SK-N-SH treated with all-trans-retinoic acid at 6 μM for 48 hours (cell line): ENCODE results near the gene CHAC1.

ENCODE experiments used
- ATAC-seq: fragments of 200-7000 bp; cut with Tn5 transposase; 3 replicates; pipeline ENCODE4 v1.9.1; 2020; ENCODE audit warnings: mild to moderate bottlenecking, moderate library complexity
- BACH2 ChIP-seq: fragments of 250-450 bp; sonication (Bioruptor Pico); IDR thresholded peaks from 2 replicates; pipeline ENCODE4 v1.9.0; 2021; ENCODE audit warnings: mild to moderate bottlenecking, borderline replicate concordance
- CREB5 ChIP-seq: fragments of 250-450 bp; sonication (Bioruptor Pico); IDR thresholded peaks from 2 replicates; pipeline ENCODE4 v1.5.1; 2020; ENCODE audit warnings: low read depth, mild to moderate bottlenecking, moderate library complexity
- CSDC2 ChIP-seq: fragments of 250-450 bp; sonication (Bioruptor Pico); IDR thresholded peaks from 2 replicates; pipeline ENCODE4 v1.5.0; 2020; ENCODE audit warnings: mild to moderate bottlenecking, moderate library complexity
- CSRNP3 ChIP-seq: fragments of 250-450 bp; sonication (Bioruptor Pico); IDR thresholded peaks from 2 replicates; pipeline ENCODE4 v1.5.1; 2021; ENCODE audit warnings: mild to moderate bottlenecking, moderate library complexity
- ESRRG ChIP-seq: fragments of 250-450 bp; sonication (Bioruptor Pico); IDR thresholded peaks from 2 replicates; pipeline ENCODE4 v1.6.1; 2021; ENCODE audit warnings: mild to moderate bottlenecking
- GLIS3 ChIP-seq: fragments of 250-450 bp; sonication (Bioruptor Pico); IDR thresholded peaks from 2 replicates; pipeline ENCODE4 v1.5.0; 2020; ENCODE audit warnings: mild to moderate bottlenecking, moderate library complexity
- ISL1 ChIP-seq: fragments of 250-450 bp; sonication (Bioruptor Pico); IDR thresholded peaks from 2 replicates; pipeline ENCODE4 v2.1.2; 2022; ENCODE audit warnings: mild to moderate bottlenecking, moderate library complexity
- OSR1 ChIP-seq: fragments of 250-450 bp; sonication (Bioruptor Pico); IDR thresholded peaks from 2 replicates; pipeline ENCODE4 v1.8.0; 2022; ENCODE audit warnings: moderate library complexity, mild to moderate bottlenecking, inconsistent platforms
- PATZ1 ChIP-seq: fragments of 250-450 bp; sonication (Bioruptor Pico); IDR thresholded peaks from 2 replicates; pipeline ENCODE4 v1.8.0; 2020; ENCODE audit warnings: mild to moderate bottlenecking, moderate library complexity, borderline replicate concordance
- PPARA ChIP-seq: fragments of 250-450 bp; sonication (Bioruptor Pico); IDR thresholded peaks from 2 replicates; pipeline ENCODE4 v1.5.0; 2020; ENCODE audit warnings: mild to moderate bottlenecking, borderline replicate concordance
- RARB ChIP-seq: fragments of 250-450 bp; sonication (Bioruptor Pico); IDR thresholded peaks from 2 replicates; pipeline ENCODE4 v1.8.0; 2021; ENCODE audit warnings: mild to moderate bottlenecking, moderate library complexity
- SNAI2 ChIP-seq: fragments of 250-450 bp; sonication (Bioruptor Pico); IDR thresholded peaks from 2 replicates; pipeline ENCODE4 v1.5.0; 2020; ENCODE audit warnings: mild to moderate bottlenecking, moderate library complexity
- TCF4 ChIP-seq: fragments of 250-450 bp; sonication (Bioruptor Pico); IDR thresholded peaks from 2 replicates; pipeline ENCODE4 v1.8.0; 2021; ENCODE audit warnings: mild to moderate bottlenecking, moderate library complexity, borderline replicate concordance
- TOX ChIP-seq: fragments of 250-450 bp; sonication (Bioruptor Pico); IDR thresholded peaks from 2 replicates; pipeline ENCODE4 v1.8.0; 2021; ENCODE audit warnings: mild to moderate bottlenecking, moderate library complexity, borderline replicate concordance
- TSHZ2 ChIP-seq: fragments of 250-450 bp; sonication (Bioruptor Pico); IDR thresholded peaks from 2 replicates; pipeline ENCODE4 v1.5.0; 2020; ENCODE audit warnings: mild to moderate bottlenecking, moderate library complexity
- ZC3H10 ChIP-seq: fragments of 250-450 bp; sonication (Bioruptor Pico); IDR thresholded peaks from 2 replicates; pipeline ENCODE4 v1.5.1; 2021; ENCODE audit warnings: mild to moderate bottlenecking, moderate library complexity
- ZFP3 ChIP-seq: fragments of 250-450 bp; sonication (Bioruptor Pico); IDR thresholded peaks from 2 replicates; pipeline ENCODE4 v1.5.0; 2020; ENCODE audit warnings: mild to moderate bottlenecking, moderate library complexity
- ZFP30 ChIP-seq: fragments of 450-650 bp; formaldehyde crosslinking; IDR thresholded peaks from 2 replicates; pipeline ENCODE4 v1.5.0; 2022; ENCODE audit warnings: mild to moderate bottlenecking, moderate library complexity
- ZNF565 ChIP-seq: fragments of 450-650 bp; formaldehyde crosslinking; conservative IDR thresholded peaks from 2 replicates; pipeline ENCODE4 v1.5.0; 2020; ENCODE audit warnings: low read depth, mild to moderate bottlenecking, moderate library complexity
- ZNF70 ChIP-seq: fragments of 450-650 bp; formaldehyde crosslinking; IDR thresholded peaks from 2 replicates; pipeline ENCODE4 v1.5.0; 2020; ENCODE audit warnings: mild to moderate bottlenecking, moderate library complexity
- ZNF8 ChIP-seq: fragments of 450-650 bp; formaldehyde crosslinking; IDR thresholded peaks from 2 replicates; pipeline ENCODE4 v1.5.0; 2020; ENCODE audit warnings: mild to moderate bottlenecking, moderate library complexity

The CHAC1 gene

GRCh38 chr15:40990789-40991188, 37.5 kb downstream of the CHAC1 start:
- no peak for ATAC-seq
- no peak for TF ChIP-seq RARB (CRISPR knock-in tag)
- TF ChIP-seq CREB5 = no peak
- TF ChIP-seq PPARA (CRISPR knock-in tag) = no peak
- TF ChIP-seq ZNF565 (CRISPR knock-in tag) = no peak
- TF ChIP-seq ESRRG = no peak
- TF ChIP-seq TSHZ2 (CRISPR knock-in tag) = no peak
- no peak for TF ChIP-seq GLIS3
- no peak for TF ChIP-seq TOX (CRISPR knock-in tag)
- no peak for TF ChIP-seq PATZ1
- no peak for TF ChIP-seq ZNF8
- TF ChIP-seq CSRNP3 (CRISPR knock-in tag) = no peak
- no peak for TF ChIP-seq CSDC2 (CRISPR knock-in tag)
- TF ChIP-seq ZNF70 (CRISPR knock-in tag) = no peak
- no peak for TF ChIP-seq OSR1
- TF ChIP-seq ZFP3 (CRISPR knock-in tag) = no peak
- no peak for TF ChIP-seq ISL1 (CRISPR knock-in tag)
- TF ChIP-seq SNAI2 = no peak
- TF ChIP-seq ZFP30 = no peak
- TF ChIP-seq BACH2 (CRISPR knock-in tag) = no peak

GRCh38 chr15:40991355-40991754, 38.1 kb downstream of the CHAC1 start:
- no peak for ATAC-seq
- TF ChIP-seq CREB5 (no peak), ZFP30 (no peak), ESRRG (no peak), SNAI2 (no peak), TCF4 (CRISPR knock-in tag) (no peak), ZC3H10 (CRISPR knock-in tag) (no peak), TOX (CRISPR knock-in tag) (no peak), ZFP3 (CRISPR knock-in tag) (no peak), BACH2 (CRISPR knock-in tag) (no peak), RARB (CRISPR knock-in tag) (no peak), TSHZ2 (CRISPR knock-in tag) (no peak), CSRNP3 (CRISPR knock-in tag) (no peak), CSDC2 (CRISPR knock-in tag) (no peak)
